RWPE2 (cell line): Measurements from ENCODE around the gene ELOVL1.

Experiments
- ATAC-seq: fragments of 200-7000 bp; cut with Tn5 transposase; 3 replicates; pipeline ENCODE4 v1.9.1; 2021; ENCODE audit warnings: low read depth
- DNase-seq: peaks from one replicate; pipeline ENCODE4 v3.0.0-alpha.2; 2020; ENCODE audit warnings: low spot score
- H3K27ac ChIP-seq: fragments of 450-650 bp; 2 replicates; pipeline ENCODE4 v1.5.1; 2017; ENCODE audit warnings: mild to moderate bottlenecking; ENCODE audit not compliant: poor library complexity, severe bottlenecking
- H3K27me3 ChIP-seq: fragments of 250-450 bp; sonication (Bioruptor Pico); 2 replicates; pipeline ENCODE4 v1.5.1; 2021; ENCODE audit warnings: mild to moderate bottlenecking, moderate library complexity; ENCODE audit not compliant: insufficient read depth, poor library complexity, severe bottlenecking
- H3K36me3 ChIP-seq: fragments of 250-450 bp; sonication (Bioruptor Pico); 2 replicates; pipeline ENCODE4 v1.5.1; 2020; ENCODE audit warnings: low read depth, mild to moderate bottlenecking, moderate library complexity
- H3K4me1 ChIP-seq: fragments of 250-450 bp; sonication (Bioruptor Pico); 2 replicates; pipeline ENCODE4 v1.5.1; 2021; ENCODE audit warnings: mild to moderate bottlenecking, moderate library complexity; ENCODE audit not compliant: insufficient read depth, poor library complexity, severe bottlenecking
- H3K4me3 ChIP-seq: fragments of 250-450 bp; sonication (Bioruptor Pico); 2 replicates; pipeline ENCODE4 v1.5.1; 2021; ENCODE audit warnings: mild to moderate bottlenecking, moderate library complexity; ENCODE audit not compliant: severe bottlenecking
- H3K9me3 ChIP-seq: fragments of 250-450 bp; sonication (Bioruptor Pico); 2 replicates; pipeline ENCODE4 v1.5.1; 2021; ENCODE audit warnings: mild to moderate bottlenecking, moderate library complexity; ENCODE audit not compliant: severe bottlenecking
- CTCF ChIP-seq: fragments of 450-650 bp; IDR thresholded peaks from one replicate; pipeline ENCODE4 v1.5.1; 2017; ENCODE audit warnings: mild to moderate bottlenecking, moderate library complexity; ENCODE audit not compliant: poor library complexity, severe bottlenecking

Gene ELOVL1

GRCh38 chr1:43351421-43352350, 16.1 kb downstream of the ELOVL1 start:
- no peak for ATAC-seq
- no peak for DNase-seq
- Histone ChIP-seq H3K4me3 (no peak overlapping the region), H3K27ac (no peak overlapping the region), H3K4me1 (peaks cover 5% of the 10 kb centered on the region), H3K27me3 (no peaks in the 10 kb centered on the region), H3K9me3 (no peaks in the 10 kb centered on the region), H3K36me3 (no peaks in the 10 kb centered on the region; the same call in 1 of the 2 replicates)
- TF ChIP-seq CTCF, result no peak

- Histone ChIP-seq H3K4me3 (no peak overlapping the region), H3K36me3 (no peaks in the 10 kb centered on the region; the same call in 1 of the 2 replicates), H3K9me3 (no peaks in the 10 kb centered on the region), H3K4me1 (peaks cover 5% of the 10 kb centered on the region), H3K27ac (no peak overlapping the region), H3K27me3 (no peaks in the 10 kb centered on the region)
- ATAC-seq, result no peak
- no peak for TF ChIP-seq CTCF
- no peak for DNase-seq
Observed at GRCh38 chr1:43350976-43351375, 16.8 kb downstream of the ELOVL1 start.

- no peak for DNase-seq
- Histone ChIP-seq H3K4me3 (peak overlapping the region; percentile 40), H3K4me1 (peaks cover 5% of the 10 kb centered on the region), H3K9me3 (no peaks in the 10 kb centered on the region), H3K36me3 (no peaks in the 10 kb centered on the region), H3K27ac (peak overlapping the region; percentile 71), H3K27me3 (no peaks in the 10 kb centered on the region)
- TF ChIP-seq CTCF, result no peak
- ATAC-seq, result no peak
Observed at GRCh38 chr1:43349594-43350306, 18.1 kb downstream of the ELOVL1 start.

- Histone ChIP-seq H3K4me1 (peaks cover 5% of the 10 kb centered on the region), H3K36me3 (no peaks in the 10 kb centered on the region), H3K27me3 (no peaks in the 10 kb centered on the region), H3K9me3 (no peaks in the 10 kb centered on the region), H3K27ac (peak overlapping the region; percentile 71), H3K4me3 (peak overlapping the region; percentile 40)
- ATAC-seq, result peak; percentile 82
- no peak for TF ChIP-seq CTCF
- DNase-seq, result peak; percentile 89
Observed at GRCh38 chr1:43348809-43349593, 18.8 kb downstream of the ELOVL1 start.
